ENCODE data around the gene GLCCI1.

DNA sequence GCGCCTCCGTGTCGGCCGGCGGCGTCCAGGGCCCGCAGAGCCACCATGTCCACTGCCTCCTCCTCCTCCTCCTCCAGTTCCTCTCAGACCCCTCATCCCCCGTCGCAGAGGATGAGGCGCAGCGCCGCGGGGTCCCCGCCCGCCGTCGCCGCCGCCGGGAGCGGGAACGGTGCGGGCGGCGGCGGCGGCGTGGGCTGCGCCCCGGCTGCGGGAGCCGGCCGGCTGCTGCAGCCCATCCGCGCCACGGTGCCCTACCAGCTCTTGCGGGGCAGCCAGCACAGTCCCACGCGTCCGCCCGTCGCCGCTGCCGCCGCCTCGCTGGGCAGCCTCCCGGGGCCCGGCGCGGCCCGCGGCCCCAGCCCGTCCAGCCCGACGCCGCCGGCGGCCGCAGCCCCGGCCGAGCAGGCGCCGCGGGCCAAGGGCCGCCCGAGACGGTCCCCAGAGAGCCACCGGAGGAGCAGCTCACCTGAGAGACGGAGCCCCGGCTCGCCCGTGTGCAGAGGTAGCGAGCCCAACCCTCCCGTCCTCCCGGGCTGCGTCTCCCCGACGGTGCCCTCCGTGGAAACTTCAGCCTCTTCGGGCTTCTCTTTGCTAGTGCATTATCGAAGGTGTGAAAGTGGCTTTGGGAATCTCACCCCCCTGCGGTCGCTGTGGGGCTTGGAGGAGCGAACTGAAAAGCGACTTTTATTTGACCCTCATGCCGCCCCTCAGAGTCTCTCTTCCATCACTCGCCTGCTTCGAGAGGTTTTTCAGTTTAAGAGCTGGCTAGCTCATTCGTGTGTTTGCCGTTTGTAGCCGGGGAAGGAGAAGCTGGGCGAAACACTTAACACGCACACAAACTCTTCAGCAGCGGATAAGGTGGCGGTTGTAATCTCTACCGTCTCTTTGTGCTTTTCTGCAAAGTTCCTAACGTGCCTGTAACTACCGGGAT lies 975 bp downstream of the GLCCI1 start:
- TF ChIP-seq, protein P1, sequence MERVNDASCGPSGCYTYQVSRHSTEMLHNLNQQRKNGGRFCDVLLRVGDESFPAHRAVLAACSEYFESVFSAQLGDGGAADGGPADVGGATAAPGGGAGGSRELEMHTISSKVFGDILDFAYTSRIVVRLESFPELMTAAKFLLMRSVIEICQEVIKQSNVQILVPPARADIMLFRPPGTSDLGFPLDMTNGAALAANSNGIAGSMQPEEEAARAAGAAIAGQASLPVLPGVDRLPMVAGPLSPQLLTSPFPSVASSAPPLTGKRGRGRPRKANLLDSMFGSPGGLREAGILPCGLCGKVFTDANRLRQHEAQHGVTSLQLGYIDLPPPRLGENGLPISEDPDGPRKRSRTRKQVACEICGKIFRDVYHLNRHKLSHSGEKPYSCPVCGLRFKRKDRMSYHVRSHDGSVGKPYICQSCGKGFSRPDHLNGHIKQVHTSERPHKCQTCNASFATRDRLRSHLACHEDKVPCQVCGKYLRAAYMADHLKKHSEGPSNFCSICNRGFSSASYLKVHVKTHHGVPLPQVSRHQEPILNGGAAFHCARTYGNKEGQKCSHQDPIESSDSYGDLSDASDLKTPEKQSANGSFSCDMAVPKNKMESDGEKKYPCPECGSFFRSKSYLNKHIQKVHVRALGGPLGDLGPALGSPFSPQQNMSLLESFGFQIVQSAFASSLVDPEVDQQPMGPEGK (CRISPR knock-in tag; IDR thresholded peaks at IDR 0.05; ENCODE audit: borderline replicate concordance), result no peak
- TF ChIP-seq, protein P2, sequence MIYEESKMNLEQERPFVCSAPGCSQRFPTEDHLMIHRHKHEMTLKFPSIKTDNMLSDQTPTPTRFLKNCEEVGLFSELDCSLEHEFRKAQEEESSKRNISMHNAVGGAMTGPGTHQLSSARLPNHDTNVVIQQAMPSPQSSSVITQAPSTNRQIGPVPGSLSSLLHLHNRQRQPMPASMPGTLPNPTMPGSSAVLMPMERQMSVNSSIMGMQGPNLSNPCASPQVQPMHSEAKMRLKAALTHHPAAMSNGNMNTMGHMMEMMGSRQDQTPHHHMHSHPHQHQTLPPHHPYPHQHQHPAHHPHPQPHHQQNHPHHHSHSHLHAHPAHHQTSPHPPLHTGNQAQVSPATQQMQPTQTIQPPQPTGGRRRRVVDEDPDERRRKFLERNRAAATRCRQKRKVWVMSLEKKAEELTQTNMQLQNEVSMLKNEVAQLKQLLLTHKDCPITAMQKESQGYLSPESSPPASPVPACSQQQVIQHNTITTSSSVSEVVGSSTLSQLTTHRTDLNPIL (CRISPR knock-in tag; IDR thresholded peaks at IDR 0.05; ENCODE audit: low read depth), result no peak
- no peak for TF ChIP-seq ZNF70 (CRISPR knock-in tag; IDR thresholded peaks at IDR 0.05)

All from SK-N-SH treated with all-trans-retinoic acid at 6 μM for 48 hours (cell line).